OCI-LY7 (cell line): ENCODE data around the gene RNF220. TPM values are rescaled to one million over a fixed set of nuclear protein-coding genes. Genes with fewer than 3 reads are reported as not detected.

Experiments used
- BruUV-seq: library from RNA; stranded (reverse); fragments of 400-500 nt; replicated peaks from 2 replicates; lab custom pipeline; 2021; lab: Mats Ljungman, UMichigan
- CTCF ChIA-PET: fragments of 300-600 bp; sonication (Branson Sonifier 250); formaldehyde crosslinking; loops from one replicate; lab custom pipeline; 2022; ENCODE audit warnings: antibody characterized with exemption; ENCODE audit not compliant: unreplicated experiment; lab: Charles Lee
- POLR2A ChIA-PET: fragments of 300-600 bp; sonication (Branson Sonifier 250); formaldehyde crosslinking; loops from one replicate; lab custom pipeline; 2022; ENCODE audit warnings: antibody characterized with exemption; lab: Charles Lee
- DNase-seq: peaks from one replicate; pipeline ENCODE4 v3.0.0-alpha.2; 2015; ENCODE audit warnings: low spot score
- H2AFZ ChIP-seq: fragments of 200-600 bp; sonication (generic), shearing (Covaris generic); 2 replicates; pipeline ENCODE4 v1.6.1; 2014; ENCODE audit warnings: mild to moderate bottlenecking, antibody characterized with exemption, low read length, moderate library complexity
- H3K27ac ChIP-seq: fragments of 200-600 bp; sonication (generic); 2 replicates; pipeline ENCODE4 v1.5.1; 2014; ENCODE audit warnings: mixed run types, low read depth, mild to moderate bottlenecking, moderate library complexity, low read length, inconsistent platforms; ENCODE audit not compliant: poor library complexity, severe bottlenecking
- H3K36me3 ChIP-seq: fragments of 200-600 bp; sonication (generic); 2 replicates; pipeline ENCODE4 v1.6.1; 2014; ENCODE audit warnings: mild to moderate bottlenecking, antibody characterized with exemption, low read length, moderate library complexity, mixed read lengths; ENCODE audit not compliant: insufficient read depth
- H3K4me1 ChIP-seq: fragments of 200-600 bp; sonication (generic); 2 replicates; pipeline ENCODE4 v1.5.1; 2014; ENCODE audit warnings: mild to moderate bottlenecking, low read length; ENCODE audit not compliant: insufficient read depth, poor library complexity, severe bottlenecking
- H3K4me2 ChIP-seq: fragments of 200-600 bp; sonication (generic); 2 replicates; pipeline ENCODE4 v1.6.1; 2014; ENCODE audit warnings: mild to moderate bottlenecking, low read length
- H3K4me3 ChIP-seq: fragments of 200-600 bp; sonication (generic); 2 replicates; pipeline ENCODE4 v1.5.1; 2014; ENCODE audit warnings: mild to moderate bottlenecking, low read depth, low read length; ENCODE audit not compliant: poor library complexity, severe bottlenecking
- H3K79me2 ChIP-seq: fragments of 200-600 bp; sonication (generic); 2 replicates; pipeline ENCODE4 v1.6.1; 2016; ENCODE audit warnings: low read depth, mild to moderate bottlenecking, low read length, moderate library complexity, mixed read lengths; ENCODE audit not compliant: insufficient read depth
- H3K9me2 ChIP-seq: fragments of 200-600 bp; sonication (generic); 2 replicates; pipeline ENCODE4 v1.6.1; 2016; ENCODE audit warnings: mild to moderate bottlenecking, low read length, mixed read lengths; ENCODE audit not compliant: insufficient read depth
- H3K9me3 ChIP-seq: fragments of 200-600 bp; sonication (generic); 2 replicates; pipeline ENCODE4 v1.6.1; 2014; ENCODE audit warnings: mild to moderate bottlenecking, mixed run types, low read length, mixed read lengths
- H4K20me1 ChIP-seq: fragments of 200-600 bp; sonication (generic); 2 replicates; pipeline ENCODE4 v1.6.1; 2014; ENCODE audit warnings: mild to moderate bottlenecking, antibody characterized with exemption, low read length, moderate library complexity, mixed read lengths; ENCODE audit not compliant: insufficient read depth
- EZH2phosphoT487 ChIP-seq: fragments of 200-600 bp; sonication (generic); IDR thresholded peaks from 2 replicates; pipeline ENCODE4 v1.6.1; 2018; ENCODE audit warnings: low read depth, borderline replicate concordance, mild to moderate bottlenecking, mixed run types, antibody characterized with exemption, low read length, moderate library complexity, mixed read lengths
- intact Hi-C: fragments of 100-400 bp; cut with micrococcal nuclease; formaldehyde crosslinking; loops from one replicate; pipeline ENCODE4 v1.10.0; 2022; ENCODE audit not compliant: unreplicated experiment
- total RNA-seq, 2 experiments: library from RNA; depleted of rRNA in 1 of 2; stranded (reverse); fragments of >200 nt in 1 of 2; shearing (Covaris generic) in 1 of 2; gene quantifications; 2 replicates each; pipeline ENCODE4 v1.2.3, GENCODE V29; 2014 to 2022
- TF ChIP-seq, protein P1 (sequence below): fragments of 200-600 bp; sonication (generic); conservative IDR thresholded peaks from 2 replicates; pipeline ENCODE4 v1.5.1; 2014; ENCODE audit warnings: mild to moderate bottlenecking, antibody characterized with exemption, low read length, moderate library complexity, mixed read lengths

RNF220 gene
- total RNA-seq, 2 experiments from 2014 or later, result 82.3 to 85.5 TPM

- H3K4me1 ChIP-seq, result no peaks in the 10 kb centered on the region
- no TSS peak for BruUV-seq
- TF ChIP-seq, protein P1, sequence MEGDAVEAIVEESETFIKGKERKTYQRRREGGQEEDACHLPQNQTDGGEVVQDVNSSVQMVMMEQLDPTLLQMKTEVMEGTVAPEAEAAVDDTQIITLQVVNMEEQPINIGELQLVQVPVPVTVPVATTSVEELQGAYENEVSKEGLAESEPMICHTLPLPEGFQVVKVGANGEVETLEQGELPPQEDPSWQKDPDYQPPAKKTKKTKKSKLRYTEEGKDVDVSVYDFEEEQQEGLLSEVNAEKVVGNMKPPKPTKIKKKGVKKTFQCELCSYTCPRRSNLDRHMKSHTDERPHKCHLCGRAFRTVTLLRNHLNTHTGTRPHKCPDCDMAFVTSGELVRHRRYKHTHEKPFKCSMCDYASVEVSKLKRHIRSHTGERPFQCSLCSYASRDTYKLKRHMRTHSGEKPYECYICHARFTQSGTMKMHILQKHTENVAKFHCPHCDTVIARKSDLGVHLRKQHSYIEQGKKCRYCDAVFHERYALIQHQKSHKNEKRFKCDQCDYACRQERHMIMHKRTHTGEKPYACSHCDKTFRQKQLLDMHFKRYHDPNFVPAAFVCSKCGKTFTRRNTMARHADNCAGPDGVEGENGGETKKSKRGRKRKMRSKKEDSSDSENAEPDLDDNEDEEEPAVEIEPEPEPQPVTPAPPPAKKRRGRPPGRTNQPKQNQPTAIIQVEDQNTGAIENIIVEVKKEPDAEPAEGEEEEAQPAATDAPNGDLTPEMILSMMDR, result no peak
- no peak for TF ChIP-seq EZH2phosphoT487
- H3K9me2 ChIP-seq, result no peaks in the 10 kb centered on the region
- no peak overlapping the region for H2AFZ ChIP-seq
- H3K9me3 ChIP-seq, result no peaks in the 10 kb centered on the region
- intact Hi-C loops, result no loop called here
- H3K36me3 ChIP-seq, result no peaks in the 10 kb centered on the region
- no peak for DNase-seq
- H4K20me1 ChIP-seq, result no peaks in the 10 kb centered on the region
- ChIA-PET POLR2A (no interaction called here), CTCF (no interaction called here)
- no peak overlapping the region for H3K27ac ChIP-seq
- H3K4me2 ChIP-seq, result no peak overlapping the region
- H3K4me3 ChIP-seq, result no peak overlapping the region
- no peaks in the 10 kb centered on the region for H3K79me2 ChIP-seq
Observed at GRCh38 chr1:44568128-44568900, 163.3 kb downstream of the RNF220 start.

- Histone ChIP-seq H3K27ac (no peak overlapping the region), H3K79me2 (no peaks in the 10 kb centered on the region), H3K4me1 (no peaks in the 10 kb centered on the region), H3K4me3 (no peak overlapping the region), H3K36me3 (no peaks in the 10 kb centered on the region), H2AFZ (no peak overlapping the region), H3K9me2 (no peaks in the 10 kb centered on the region), H3K4me2 (no peak overlapping the region), H4K20me1 (no peaks in the 10 kb centered on the region), H3K9me3 (no peaks in the 10 kb centered on the region)
- ChIA-PET CTCF (no interaction called here), POLR2A (interaction anchor here (0.6 kb wide), 1 partner anchor 52 kb away, joined by 3 read pairs; no protein-coding TSS in a partner anchor)
- TF ChIP-seq, protein P1, result no peak
- TF ChIP-seq EZH2phosphoT487, result no peak
- BruUV-seq, result no TSS peak
- DNase-seq, result no peak
- intact Hi-C loops, result no loop called here
Observed at GRCh38 chr1:44569491-44569890, 164.4 kb downstream of the RNF220 start.
